ENCODE measurements around the gene ENO1. TPM values are rescaled to one million over a fixed set of nuclear protein-coding genes. Genes with fewer than 3 reads are reported as not detected.

ENO1 gene
- total and polyA plus RNA-seq, 9 of the 15 experiments (the other 6 are each of a cell fraction or from before 2014, with no cell fraction given) = 2,249 to 7,472 (median 2,868) TPM

- TF ChIP-seq DEAF1 (CRISPR knock-in tag; IDR thresholded peaks at IDR 0.05) = no peak
- TF ChIP-seq HOMEZ (CRISPR knock-in tag; IDR thresholded peaks at IDR 0.05) = no peak
- no peak for TF ChIP-seq CHAMP1 (IDR thresholded peaks at IDR 0.05)
- peak; percentile 9; the same call in 1 of the 2 replicates for TF ChIP-seq CTBP1 (IDR thresholded peaks at IDR 0.05; ENCODE audit: borderline replicate concordance)
- no peak for TF ChIP-seq ZNF175 (CRISPR knock-in tag; IDR thresholded peaks at IDR 0.05; ENCODE audit: low read depth)
- TF ChIP-seq BHLHE40 (IDR thresholded peaks at IDR 0.05; ENCODE audit: low read length) = no peak
- TF ChIP-seq ILK (tag; IDR thresholded peaks at IDR 0.05; ENCODE audit: borderline replicate concordance, low read depth) = no peak
- TF ChIP-seq RBBP5 (IDR thresholded peaks at IDR 0.05; ENCODE audit: borderline replicate concordance, insufficient read depth, low read length, poor library complexity, severe bottlenecking) = peak; percentile 95
- TF ChIP-seq RFX5 (IDR thresholded peaks at IDR 0.05; ENCODE audit: low read depth, low read length) = no peak
- TF ChIP-seq OTX1 (CRISPR knock-in tag; IDR thresholded peaks at IDR 0.05) = no peak
- TF ChIP-seq HDAC2 (IDR thresholded peaks at IDR 0.05) = 0 out of 2 replicates have a peak, but pooled peaks have one; percentile 17
- TF ChIP-seq MEF2A (IDR thresholded peaks at IDR 0.05; ENCODE audit: control insufficient read depth, low read depth, low read length) = no peak
- no peak for TF ChIP-seq ZNF224 (CRISPR knock-in tag; IDR thresholded peaks at IDR 0.05)
- TF ChIP-seq ZNF263 (CRISPR knock-in tag; IDR thresholded peaks at IDR 0.05; ENCODE audit: borderline replicate concordance) = peak; percentile 45; the same call in 1 of the 2 replicates
- TF ChIP-seq ZNF311 (CRISPR knock-in tag; IDR thresholded peaks at IDR 0.05) = no peak
- no peak for TF ChIP-seq ZNF76 (CRISPR knock-in tag; IDR thresholded peaks at IDR 0.05; ENCODE audit: borderline replicate concordance)
- TF ChIP-seq U2AF1 (optimal IDR thresholded peaks at IDR 0.05; ENCODE audit: low read depth, low read length) = no peak
- TF ChIP-seq ZNF324 (CRISPR knock-in tag; IDR thresholded peaks at IDR 0.05) = no peak
- TF ChIP-seq MEF2D (tag; conservative IDR thresholded peaks at IDR 0.05; ENCODE audit: low read depth) = no peak
- TF ChIP-seq GTF2E2 (tag; IDR thresholded peaks at IDR 0.05) = peak; percentile 99
- peak; percentile 86 for TF ChIP-seq CCNT2 (IDR thresholded peaks at IDR 0.05; ENCODE audit: borderline replicate concordance, extremely low read depth, insufficient read length, low read depth, low read length)
- TF ChIP-seq CSDE1 (IDR thresholded peaks at IDR 0.05) = 0 out of 4 replicates have a peak, but pooled peaks of 1 of the 2 experiments have one; percentile 59
- TF ChIP-seq MAFG (tag; conservative IDR thresholded peaks at IDR 0.05) = no peak
Observed at GRCh38 chr1:8817412-8818324, 60.8 kb downstream of the ENO1 start, which contains the start of gene RERE (continued).
